COR-L47 (cell line): ENCODE measurements around the gene IL12RB1.
"Not testable (repeated sequence)": the region's sequence is repeated elsewhere in the genome, so short reads cannot be mapped to it uniquely, and the experiment has no call there.

Source experiments
- DNase-seq: peaks from one replicate; lab custom pipeline; 2025; lab: John Stamatoyannopoulos, UW

The IL12RB1 gene

DNA sequence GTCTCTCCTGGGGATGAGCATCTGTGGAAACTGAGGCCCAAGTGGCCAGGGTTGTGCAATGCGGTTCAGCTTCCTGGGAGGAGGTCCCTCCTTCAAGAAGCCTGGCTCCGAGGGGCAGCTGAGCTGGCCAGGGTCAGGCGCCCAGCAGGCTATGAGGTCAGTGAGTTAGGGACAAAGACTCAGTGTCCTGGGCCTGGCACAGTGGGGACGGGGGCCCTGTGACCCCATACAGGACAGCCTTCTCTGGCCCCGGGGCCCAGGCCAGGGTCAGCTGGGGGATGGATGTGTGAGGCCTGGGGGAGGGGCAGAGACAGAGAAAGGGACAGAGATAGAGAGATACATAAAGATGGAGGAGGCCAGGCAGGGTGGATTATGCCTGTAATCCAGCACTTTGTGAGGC, 3.0 kb upstream of the IL12RB1 start:
- no peak for DNase-seq

DNA sequence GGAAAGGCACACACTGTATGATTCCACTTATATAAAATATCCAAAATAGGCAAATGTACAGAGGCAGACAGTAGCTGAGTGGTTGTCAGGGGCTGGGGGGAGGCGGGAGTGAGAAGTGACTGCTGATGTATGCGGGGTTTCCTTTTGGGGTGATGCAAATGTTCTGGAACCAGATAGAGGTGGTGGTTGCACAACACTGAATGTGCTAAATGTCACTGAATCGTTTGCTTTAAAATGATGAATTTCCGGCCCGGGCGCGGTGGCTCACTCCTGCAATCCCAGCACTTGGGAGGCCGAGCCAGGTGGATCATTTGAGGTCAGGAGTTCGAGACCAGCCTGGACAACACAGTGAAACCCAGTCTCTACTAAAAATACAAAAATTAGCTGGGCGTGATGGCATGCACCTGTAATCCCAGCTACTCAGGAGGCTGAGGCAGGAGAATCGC, 2.4 kb upstream of the IL12RB1 start:
- not testable (repeated sequence) for DNase-seq

DNA sequence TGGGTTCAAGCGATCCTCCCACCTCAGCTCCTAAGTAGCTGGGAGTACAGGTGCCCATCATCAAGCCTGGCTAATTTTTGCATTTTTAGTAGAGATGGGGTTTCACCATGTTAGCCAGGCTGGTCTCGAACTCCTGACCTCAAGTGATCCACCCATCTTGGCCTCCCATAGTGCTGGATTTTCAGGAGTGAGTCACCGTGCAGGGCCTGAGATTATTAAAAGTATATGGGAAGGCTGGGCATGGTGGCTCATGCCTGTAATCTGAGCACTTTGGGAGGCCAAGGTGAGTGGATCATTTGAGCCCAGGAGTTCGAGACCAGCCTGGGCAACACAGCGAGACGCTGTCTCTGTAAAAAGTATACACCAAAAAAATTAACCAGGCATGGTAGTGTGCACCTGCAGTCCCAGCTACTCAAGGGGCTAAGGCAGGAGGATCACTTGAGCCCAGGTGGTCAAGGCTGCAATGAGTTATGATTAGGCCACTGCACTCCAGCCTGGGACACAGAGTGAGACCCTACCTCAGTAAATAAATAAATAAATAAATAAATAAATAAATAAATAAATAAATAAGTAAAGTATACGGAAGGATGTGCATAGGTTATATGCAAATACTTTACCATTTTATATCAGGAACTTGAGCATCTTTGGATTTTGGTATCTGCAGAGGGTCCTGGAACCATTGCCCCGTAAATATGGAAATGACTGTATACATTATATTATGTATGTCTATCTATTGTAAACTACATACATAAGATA, 854 bp downstream of the IL12RB1 start:
- DNase-seq = no peak

DNA sequence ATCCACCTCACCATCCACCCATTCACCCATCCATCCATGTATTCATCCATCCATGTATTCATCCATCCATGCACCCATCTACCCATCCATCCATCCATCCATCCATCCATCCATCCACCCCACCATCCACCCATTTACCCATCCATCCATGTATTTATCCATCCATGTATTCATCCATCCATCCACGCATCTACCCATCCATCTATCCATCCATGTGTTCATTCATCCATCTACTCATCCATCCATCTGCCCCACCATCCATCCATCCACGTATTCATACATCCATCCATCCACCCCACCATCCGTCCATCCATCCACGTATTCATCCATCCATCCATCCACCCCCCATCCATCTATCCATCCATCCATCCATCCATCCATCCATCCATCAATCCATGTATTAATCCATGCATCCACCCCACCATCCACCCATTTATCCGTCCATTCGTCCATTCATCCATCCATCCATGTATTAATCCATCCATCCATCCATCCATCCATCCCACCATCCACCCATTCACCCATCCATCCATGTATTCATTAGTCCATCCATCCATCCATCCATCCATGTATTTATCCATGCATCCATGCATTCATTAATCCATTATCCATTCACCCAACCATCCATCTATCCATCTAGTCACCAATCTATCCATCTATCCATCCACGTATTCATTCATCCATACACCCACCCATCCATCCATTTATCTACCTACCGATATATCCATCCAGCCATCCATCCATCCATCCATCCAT, 2.6 kb downstream of the IL12RB1 start:
- no peak for DNase-seq

DNA sequence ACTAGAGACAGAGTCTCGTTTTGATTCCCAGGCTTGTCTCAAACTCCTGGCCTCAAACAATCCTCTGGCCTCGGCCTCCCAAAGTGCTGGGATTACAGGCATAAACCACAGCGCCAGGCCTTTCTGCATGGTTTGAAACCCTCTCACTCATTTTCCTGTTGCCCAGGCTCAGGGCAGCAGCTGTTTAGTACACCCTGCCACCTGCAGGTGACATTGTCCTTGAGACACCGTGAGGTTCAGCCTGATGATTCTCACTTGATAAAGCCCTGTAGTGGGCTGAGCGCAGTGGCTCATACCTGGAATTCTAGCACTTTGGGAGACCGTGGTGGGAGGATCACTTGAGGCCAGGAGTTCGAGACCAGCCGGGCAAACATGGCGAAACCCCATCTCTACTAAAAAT, 12.5 kb downstream of the IL12RB1 start:
- no peak for DNase-seq

DNA sequence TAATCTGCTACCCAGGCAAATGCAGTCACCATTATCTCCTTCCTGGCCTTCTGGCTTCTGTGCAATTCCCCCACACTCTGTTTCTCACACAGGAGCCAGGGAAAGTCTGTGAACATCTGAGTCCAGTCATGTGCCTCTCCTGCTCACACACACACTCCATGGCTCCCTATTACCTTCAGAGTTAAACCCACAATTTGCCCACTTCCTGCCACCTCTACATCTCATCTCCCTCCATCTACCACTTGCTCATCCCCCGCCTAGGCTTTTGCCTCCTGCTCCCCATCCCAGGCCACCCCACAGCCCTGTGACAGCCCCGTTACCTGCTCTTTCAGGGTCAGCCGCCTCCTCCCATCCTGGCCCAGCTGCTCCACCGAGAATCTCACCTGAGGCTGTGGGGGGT, 13.5 kb downstream of the IL12RB1 start:
- DNase-seq = no peak

GRCh38 chr19:18072335-18072734, 14.4 kb downstream of the IL12RB1 start:
- DNase-seq = no peak

GRCh38 chr19:18070181-18070580, 16.6 kb downstream of the IL12RB1 start:
- DNase-seq = no peak

DNA sequence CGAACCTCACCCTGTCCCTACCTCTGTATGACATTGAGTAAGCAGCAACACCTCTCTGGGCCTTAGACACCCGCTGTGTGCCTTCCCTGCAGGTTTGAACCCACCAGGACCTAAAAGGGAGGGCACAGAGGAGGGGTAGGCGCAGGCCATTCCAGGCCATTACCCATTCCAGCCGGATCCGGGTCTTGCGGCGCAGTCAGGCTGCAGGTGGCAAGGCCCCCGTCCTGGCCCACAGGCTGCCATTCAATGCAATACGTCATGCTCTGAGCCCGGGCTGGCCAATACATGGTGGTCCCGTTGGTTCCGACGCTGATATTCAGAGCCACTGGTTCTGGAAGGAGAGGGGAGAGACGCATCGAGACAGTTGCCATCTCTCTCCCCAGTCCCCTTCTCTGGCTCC, 17.4 kb downstream of the IL12RB1 start:
- DNase-seq = no peak

DNA sequence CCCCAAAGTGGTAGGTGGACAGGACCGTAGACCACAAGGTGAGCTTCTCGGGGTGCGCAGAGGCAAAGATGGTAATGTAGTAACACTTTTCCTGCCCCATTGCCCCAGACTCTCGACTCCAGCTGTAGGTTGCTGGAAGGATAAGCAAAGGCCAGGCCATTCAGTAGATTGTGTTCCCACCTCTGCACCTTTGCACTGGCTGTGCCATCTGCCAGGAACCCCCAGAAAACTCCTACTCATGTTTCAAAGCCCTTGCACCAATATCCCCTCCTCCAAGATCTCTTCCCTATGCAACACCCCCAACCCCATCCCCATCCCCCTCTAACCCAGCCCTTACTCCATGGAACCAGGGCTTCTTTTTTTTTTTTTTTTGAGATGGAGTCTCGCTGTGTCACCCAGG, 18.3 kb downstream of the IL12RB1 start:
- DNase-seq = no peak

DNA sequence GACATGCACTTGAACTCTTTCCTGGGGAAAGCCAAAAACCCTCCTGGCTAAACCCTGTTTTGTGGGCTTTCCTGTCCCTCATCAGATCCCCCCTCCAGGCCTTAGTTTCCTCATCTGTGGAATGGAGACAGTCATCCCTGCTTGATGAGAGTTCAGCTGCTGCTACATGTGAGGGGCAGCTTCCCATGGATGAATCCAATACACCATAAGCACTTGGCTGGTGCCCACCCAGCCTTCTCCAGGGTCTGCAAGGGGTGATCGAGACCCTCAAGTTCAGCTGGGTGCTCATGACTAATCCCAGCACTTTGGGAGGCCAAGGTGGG, 21.6 kb downstream of the IL12RB1 start:
- no peak for DNase-seq

GRCh38 chr19:18063463-18063862, 23.3 kb downstream of the IL12RB1 start:
- no peak for DNase-seq

DNA sequence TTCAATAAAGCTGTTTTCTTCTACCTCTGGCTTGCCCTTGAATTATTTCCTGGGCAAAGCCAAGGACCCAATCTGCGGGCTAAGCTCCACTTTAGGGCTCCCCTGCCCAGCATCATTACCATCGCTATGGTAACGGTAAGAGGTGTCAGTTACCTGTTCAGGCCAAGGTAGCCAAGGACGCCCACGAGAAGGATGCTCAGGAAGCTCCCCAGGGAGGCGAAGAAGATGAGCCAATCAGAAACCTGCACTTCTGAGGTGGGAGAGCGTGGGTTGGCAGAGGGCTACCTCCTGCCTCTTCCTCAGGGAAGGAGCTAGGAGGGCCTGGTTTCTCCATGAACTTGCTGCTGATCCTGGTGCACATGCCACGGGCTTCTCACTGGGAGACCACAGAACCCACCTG, 24.7 kb downstream of the IL12RB1 start:
- peak; percentile 46 for DNase-seq

- DNase-seq = no peak
Observed at GRCh38 chr19:18060472-18060871, 26.3 kb downstream of the IL12RB1 start.

- DNase-seq = no peak
Observed at GRCh38 chr19:18059902-18060301, 26.8 kb downstream of the IL12RB1 start.

DNA sequence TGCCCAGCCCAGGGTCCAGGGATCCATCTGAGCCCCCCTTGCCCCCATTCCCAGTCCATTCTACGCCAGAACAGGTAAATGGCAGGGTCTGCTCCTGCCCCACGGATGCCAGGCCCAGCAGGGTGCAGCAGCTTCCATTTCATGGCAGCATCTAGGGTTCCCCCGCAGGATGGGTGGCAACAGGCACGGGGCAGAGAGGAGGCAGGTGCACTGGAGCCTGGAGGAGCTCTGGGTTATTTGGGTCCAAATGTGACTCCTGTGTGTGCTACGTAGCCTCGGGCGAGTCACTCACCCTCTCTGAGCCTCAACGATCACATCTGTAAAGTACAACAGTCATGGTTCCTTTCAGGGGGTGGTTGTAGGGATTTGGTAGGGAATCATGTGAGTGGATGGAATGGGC, 27.4 kb downstream of the IL12RB1 start:
- no peak for DNase-seq

DNA sequence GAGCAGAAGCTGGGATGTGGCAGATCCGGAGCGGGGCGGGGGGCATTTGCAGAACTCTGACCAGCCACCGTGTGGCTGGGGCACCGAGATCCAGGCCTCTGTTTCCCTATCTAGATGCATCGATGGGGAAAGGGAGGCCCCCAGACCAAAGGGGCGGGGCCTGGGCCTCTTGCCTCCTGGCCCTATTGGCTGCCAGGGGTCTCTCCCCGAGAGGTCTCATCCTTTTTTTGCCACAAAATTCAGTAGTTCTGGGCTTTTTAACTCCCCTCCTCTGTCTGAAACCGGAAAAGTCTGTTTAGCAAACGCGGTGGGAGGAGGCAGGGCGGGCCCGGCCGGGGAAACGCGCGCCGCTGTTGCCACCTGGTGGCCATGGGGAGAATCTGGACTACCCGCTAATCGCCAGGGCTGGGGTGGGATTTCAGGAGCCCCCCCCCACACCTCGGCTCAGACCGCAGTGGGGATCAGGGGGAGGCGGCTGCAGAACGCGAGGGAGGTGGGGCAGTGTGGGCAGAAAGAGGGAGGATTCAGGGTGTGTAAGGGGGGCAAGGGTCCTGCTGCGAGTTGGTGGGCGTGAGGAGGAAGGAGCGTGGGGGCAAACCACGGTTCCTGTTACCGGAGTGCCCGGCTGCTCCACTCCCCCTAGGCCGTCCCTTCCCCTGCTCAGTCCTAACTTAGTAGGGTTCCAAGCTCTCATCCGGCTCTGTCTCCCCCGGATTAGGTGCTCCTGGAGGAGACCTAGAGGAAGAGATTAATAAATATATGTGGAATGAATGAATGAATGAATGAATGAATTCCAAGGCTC, 28.3 kb downstream of the IL12RB1 start:
- peak; percentile 59 for DNase-seq

GRCh38 chr19:18057557-18057956, 29.2 kb downstream of the IL12RB1 start:
- DNase-seq = no peak

GRCh38 chr19:18055967-18056366, 30.8 kb downstream of the IL12RB1 start:
- DNase-seq = no peak

GRCh38 chr19:18053576-18054219, 33.0 kb downstream of the IL12RB1 start:
- no peak for DNase-seq

- no peak for DNase-seq
Observed at GRCh38 chr19:18051887-18052286, 34.8 kb downstream of the IL12RB1 start.

DNA sequence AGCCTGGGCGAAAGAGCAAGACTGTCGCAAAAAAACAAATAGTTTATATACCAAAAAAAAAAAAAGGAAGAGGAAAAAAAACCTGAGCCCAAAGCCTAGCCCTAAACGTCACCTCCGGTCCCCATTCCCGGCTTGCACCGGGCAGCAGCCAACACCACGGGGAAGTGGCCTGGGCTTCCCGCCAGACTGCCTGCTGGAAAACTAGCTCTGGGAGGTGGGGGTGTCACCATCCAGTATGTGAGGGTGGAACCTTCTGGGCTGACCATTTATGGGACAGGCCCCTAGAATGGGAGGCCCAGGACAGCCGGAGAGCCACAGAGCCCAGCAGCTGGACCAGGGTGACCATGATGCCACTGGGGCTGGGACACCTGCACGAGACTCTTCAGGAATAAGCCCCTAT, 37.3 kb downstream of the IL12RB1 start:
- DNase-seq = no peak
